GM21423 (cell line): Measurements from ENCODE around the gene CSNK1G1.
"Not testable (repeated sequence)": the region's sequence is repeated elsewhere in the genome, so short reads cannot be mapped to it uniquely, and the experiment has no call there.

Experiments
- ATAC-seq: cut with Tn5 transposase; IDR thresholded peaks from one replicate; pipeline ENCODE4 v1.9.1; 2021; ENCODE audit warnings: mild to moderate bottlenecking, moderate library complexity; ENCODE audit not compliant: unreplicated experiment

Gene CSNK1G1

GRCh38 chr15:64138331-64138941 lies 217.5 kb downstream of the CSNK1G1 start:
- ATAC-seq, result no peak

DNA sequence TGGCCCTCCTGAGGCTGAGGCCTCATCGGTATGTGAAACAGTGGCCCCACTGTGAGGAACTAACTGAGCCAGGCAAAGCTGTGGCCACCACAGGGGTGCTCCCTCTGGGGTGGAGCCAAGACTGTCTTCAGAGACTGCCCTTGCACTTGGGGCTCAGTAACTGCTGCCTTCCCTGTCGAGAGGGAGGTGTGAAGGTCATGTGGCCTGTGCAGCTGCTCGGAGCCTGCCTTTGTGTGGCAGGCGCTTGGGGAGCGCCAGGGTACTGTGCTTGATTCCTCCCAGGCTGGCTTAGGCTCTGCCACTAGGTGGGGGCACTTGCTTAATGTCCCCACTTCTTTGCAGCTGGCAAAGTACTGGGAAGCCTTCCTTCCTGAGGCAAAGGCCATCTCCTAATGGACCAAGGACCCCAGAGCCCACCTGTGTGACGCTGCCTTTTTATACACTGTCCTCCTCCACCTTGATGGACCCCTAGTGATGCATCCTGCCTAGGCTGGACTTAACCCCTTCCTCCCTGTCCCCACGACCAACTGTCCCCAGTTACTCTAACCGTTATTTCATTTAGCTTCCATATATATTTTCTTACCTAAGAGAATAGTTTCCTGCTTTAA lies 218.6 kb downstream of the CSNK1G1 start:
- ATAC-seq, result no peak

DNA sequence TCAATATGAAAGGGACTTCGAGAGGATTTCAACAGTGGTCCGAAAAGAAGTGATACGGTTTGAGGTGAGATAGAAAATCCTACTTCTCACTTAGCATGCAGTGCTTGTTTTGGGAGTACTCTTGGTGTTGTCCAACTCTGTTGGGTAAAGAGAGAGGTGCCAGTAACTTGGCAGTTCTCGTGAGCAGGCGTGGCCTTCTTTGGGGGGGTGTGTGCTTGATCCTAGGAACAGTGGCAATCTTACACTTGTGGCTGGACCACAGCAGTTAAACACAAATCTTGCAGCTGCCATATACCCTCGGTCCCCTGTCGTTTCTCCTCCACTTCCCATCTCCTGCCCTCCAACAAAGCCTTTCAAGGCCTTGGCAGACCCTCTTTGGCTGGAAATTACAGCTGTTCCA lies 219.6 kb downstream of the CSNK1G1 start:
- ATAC-seq, result no peak

DNA sequence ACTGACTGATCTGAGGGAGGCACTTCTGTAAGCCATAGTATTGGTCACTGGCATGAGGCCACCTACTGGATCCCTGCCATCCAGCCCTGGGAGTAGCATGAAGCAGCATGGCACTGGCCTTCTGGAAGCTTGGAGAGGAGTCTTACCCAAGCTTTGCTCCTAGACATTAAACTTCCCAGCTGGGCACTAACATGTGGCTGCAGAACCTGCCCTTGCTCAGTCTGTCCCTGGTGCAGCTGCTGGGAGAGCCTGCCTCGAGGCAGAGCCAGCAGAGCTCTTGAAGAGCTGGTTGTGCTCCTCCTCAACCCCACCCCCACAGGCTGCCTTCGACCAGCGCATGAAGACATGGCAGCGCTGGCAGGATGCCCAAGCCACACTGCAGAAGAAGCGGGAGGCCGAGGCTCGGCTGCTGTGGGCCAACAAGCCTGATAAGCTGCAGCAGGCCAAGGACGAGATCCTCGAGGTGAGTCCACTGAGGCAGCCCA lies 221.6 kb downstream of the CSNK1G1 start:
- no peak for ATAC-seq

DNA sequence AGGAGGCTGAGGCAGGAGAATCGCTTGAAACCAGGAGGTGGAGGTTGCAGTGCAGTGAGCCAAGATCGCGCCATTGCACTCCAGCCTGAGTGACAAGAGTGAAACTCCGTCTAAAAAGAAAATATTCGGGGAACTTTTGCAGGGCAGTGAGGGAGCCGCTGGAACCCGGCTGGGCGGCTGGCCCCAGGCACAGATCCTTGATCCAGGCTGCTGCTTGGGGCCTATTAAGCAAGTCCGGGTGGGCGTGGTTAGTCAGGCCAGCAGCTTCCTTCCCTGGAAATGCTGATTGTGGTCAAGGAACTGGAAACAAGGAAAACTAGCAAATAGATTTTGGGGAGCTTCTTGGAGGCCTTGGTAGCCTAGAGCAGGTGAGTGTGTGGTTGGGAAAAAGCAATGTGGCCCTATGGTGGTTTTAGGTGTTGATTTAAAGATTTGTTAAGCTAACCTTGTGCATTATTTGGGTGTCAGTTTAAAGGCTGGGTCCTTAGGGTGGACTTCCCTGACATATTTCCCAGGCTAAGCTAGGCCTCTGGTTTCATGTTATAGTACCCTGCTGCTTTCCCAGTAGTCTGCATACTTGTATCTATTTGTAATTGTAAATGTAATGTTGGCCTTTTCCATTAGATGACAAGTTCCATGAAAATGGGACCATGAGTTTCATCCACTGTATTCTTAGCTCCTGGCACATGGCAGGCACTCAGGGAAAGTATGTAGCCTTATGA lies 222.2 kb downstream of the CSNK1G1 start:
- no peak for ATAC-seq

GRCh38 chr15:64132217-64132616 lies 223.8 kb downstream of the CSNK1G1 start:
- ATAC-seq, result no peak

- no peak for ATAC-seq
These were observed 224.4 kb downstream of the CSNK1G1 start for GRCh38 chr15:64131547-64131946.

DNA sequence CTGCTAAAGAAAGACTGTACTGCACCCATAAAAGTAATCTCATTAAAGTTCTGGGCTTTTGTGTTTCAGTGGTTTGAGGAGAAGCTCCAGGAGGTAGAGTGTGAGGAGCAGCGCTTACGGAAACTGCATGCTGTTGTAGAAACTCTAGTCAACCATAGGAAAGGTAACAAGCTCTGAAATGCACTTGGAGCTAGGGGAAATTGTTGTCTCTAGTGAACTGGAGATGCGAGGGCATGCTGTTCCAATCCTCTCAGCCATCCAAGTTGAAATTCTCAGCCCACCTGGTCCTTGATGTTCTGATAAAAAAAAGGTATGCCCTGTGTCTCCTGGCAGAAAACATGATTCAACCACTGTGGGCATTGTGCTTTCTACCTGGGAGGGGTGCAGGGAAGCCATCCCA lies 225.8 kb downstream of the CSNK1G1 start:
- no peak for ATAC-seq

DNA sequence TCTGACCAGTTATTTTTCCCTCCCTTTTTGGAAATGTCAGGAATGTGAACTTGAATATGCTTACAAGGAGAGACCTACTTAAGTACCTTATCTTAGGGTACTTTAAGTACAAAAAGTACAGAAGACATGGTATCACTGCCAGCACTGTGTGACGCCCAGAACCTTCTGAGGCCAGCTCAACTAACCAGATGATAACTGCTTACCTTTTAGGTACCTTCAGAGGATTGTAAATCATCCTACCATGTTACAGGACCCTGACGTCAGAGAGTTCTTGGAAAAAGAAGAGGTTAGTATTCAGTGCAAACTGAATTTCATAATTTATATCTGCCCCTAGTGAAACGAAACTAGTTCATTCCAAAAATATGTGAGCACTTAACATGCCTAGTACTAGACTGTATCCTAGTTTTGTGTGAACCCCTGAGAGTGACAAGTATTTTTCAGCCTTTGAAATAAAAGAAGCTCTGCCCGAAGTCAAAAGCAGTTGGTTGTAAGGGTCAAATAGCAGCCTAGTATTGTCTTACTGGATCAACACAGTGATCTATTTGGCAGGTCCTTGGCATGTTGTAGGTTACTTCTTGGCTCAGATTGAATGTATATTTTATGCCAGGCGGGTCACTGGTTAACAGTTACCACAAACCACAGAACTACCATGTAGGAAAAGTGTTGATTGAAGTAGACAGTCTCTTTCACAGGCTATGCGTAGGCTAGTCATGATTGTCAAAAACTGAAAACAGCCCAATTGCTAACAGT lies 228.3 kb downstream of the CSNK1G1 start:
- no peak for ATAC-seq

DNA sequence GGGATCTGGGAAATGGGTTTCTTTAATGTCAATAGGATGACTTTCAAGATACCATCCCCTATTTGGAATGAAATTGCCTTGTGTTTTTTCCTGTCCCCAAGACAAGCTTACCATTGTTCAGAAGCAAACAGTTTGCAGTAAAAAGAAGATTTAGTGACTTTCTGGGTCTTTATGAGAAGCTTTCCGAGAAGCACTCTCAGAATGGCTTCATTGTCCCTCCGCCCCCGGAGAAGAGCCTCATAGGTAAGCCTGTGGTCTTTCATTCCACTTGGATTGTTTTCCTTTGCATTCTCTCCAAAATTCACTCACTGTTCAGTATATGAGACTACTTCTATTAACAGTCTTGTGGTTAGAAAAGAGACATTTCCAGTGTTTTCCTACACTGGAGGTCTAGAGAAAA lies 230.0 kb downstream of the CSNK1G1 start:
- no peak for ATAC-seq

DNA sequence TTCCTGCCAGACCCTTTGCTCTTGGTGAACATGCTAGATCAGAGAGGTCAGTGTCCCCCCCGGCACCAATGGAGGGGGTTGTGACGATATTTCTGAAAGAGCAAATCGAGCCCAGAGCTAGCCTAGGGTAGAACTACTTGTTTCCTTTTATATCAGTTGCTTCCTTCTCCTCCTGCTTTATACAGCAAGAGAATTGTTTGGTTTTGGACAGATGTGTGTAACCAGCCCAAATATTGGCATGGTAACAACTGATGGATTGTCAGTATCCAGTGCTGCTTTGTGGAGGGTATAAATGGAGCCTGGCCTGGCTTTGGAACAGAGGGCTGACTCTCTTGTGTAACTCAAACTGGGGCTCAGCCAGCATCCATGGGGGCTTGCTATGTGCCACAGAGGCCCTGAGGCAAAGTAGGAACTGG lies 233.0 kb downstream of the CSNK1G1 start:
- no peak for ATAC-seq

DNA sequence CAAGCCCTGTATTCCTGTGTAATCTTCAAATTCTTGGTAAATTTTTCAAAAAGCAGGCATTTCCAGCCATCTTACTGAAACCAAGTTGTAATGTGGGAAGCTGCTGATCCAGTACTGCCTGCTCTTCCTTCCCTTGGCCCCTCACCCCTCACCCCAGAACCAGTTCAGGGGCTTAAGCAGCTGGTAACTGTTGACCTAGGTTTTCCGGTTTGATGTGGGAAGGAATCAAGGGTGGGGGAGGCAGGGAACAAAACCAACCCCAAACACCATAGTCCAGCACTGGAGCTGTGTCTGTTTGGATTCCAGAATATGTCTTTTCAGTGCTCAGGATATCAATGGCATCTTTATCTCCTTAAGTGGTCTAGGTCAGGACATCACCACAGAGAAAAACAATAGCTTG lies 233.5 kb downstream of the CSNK1G1 start:
- no peak for ATAC-seq

DNA sequence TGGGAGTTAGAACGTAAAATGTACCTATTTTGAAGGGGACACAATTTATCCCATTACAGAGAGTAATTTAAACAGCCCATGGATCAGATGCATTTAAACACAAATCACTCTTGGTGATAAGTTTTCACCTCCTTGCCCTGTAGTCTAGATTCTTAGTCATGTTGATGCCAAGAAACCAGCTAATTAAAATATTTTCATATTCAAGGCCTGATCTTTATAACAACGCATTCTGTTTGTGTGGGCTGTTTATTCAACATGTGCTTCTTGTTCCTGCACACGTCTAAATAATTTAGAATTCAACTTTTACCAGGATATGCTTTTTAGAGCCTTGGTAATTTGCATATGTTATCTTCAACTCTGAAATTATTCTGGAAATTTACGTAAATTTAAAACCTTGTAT lies 234.4 kb downstream of the CSNK1G1 start:
- no peak for ATAC-seq

DNA sequence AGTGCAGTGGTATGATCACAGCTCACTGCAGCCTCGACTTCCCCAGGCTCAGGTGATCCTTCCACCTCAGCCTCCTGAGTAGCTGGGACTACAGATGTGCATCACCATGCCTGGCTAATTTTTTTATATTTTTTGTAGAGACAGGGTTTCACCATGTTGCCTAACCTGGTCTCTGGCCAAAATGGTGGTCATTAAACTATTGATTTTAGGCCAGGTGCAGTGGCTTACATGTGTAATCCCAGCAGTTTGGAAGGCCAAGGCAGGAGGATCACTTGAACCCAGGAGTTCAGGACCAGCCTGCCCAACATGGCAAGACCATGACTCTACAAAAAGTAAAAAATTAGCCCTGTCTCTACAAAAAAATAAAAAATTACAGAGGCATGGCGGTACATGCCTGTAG lies 235.7 kb downstream of the CSNK1G1 start:
- not testable (repeated sequence) for ATAC-seq

DNA sequence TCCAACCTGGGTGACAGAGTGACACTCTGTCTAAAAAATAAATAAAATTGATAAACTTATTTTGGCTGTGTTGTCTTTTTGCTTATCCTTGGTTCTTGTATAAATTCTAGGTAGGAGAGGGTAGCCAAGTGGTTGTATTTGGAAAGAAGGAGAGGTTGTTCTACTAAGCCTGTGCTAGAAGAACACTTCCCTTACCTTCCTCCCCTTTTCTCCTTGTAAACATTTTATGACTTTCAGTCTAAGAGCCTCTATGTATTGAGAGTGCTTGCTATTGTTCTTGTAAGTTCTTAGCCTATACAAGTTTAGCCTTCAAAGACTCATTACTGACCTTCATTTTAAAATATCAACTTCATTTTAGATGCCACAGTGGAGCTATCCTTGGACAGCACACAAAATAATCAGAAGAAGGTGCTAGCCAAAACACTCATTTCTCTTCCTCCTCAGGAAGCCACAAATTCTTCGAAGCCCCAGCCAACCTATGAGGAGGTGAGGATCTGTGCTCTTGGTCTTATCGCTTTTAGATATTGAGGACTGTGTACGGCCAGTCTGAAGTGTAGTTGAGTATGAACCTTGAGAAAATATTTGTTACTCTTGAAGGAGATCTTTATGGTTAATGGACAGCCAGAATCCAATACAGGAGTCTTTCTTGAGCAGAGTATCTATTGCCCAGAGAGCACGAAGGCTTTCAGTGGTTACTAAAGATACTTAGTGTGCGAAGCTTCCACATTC lies 238.1 kb downstream of the CSNK1G1 start:
- ATAC-seq, result no peak
